ENCODE data around the gene DNASE2. TPM values are rescaled to one million over a fixed set of nuclear protein-coding genes. Genes with fewer than 3 reads are reported as not detected.

DNASE2 gene
- total RNA-seq, 4 donors from 2014 or later, result 24.6 to 34.4 (median 34.4) TPM

- DNase-seq, result peak; percentile 66
- Histone ChIP-seq H3K36me3 (no peaks in the 10 kb centered on the region), H3K4me3 (peak overlapping the region in 1 of 4 donors; percentile 9), H3K9me3 (no peaks in the 10 kb centered on the region), H3K27ac (peak overlapping the region; percentile 74 to 86 (median 76)), H3K27me3 (no peaks in the 10 kb centered on the region), H3K4me1 (peaks cover 12 to 25% (median 15%) of the 10 kb centered on the region in 4 donors)
- in situ Hi-C loops (cut with MboI; ENCODE audit: low pct_ligation_motif_present in 1 of 4, low pct_unique_long_range_greater_than_20kb in 1 of 4, low sequenced_read_pairs in 3 of 4) (no loop called here), intact Hi-C loops (cut with DNase I; ENCODE audit: low total_unique reads) (no loop called here)
- TF ChIP-seq CTCF (IDR thresholded peaks at IDR 0.05), result no peak
- TF ChIP-seq POLR2AphosphoS5 (IDR thresholded peaks at IDR 0.05), result peak; percentile 12 to 56 (median 42)
- WGBS, 2 donors (ENCODE audit: low coverage in 1 of 2), result 30 to 36% methylated on average over 2 to 22 of the region's 22 CpGs
Observed at GRCh38 chr19:12913011-12913561, 31.8 kb upstream of the DNASE2 start.

- intact Hi-C loops (cut with DNase I; ENCODE audit: low total_unique reads), result no loop called here
Observed at GRCh38 chr19:12912571-12912970, 31.3 kb upstream of the DNASE2 start.

GRCh38 chr19:12907166-12907565 is 25.9 kb upstream of the DNASE2 start:
- H3K36me3 ChIP-seq, result no peaks in the 10 kb centered on the region
- DNase-seq, result no peak
- H3K9me3 ChIP-seq, result no peaks in the 10 kb centered on the region
- TF ChIP-seq EP300 (IDR thresholded peaks at IDR 0.05; ENCODE audit: low read depth) (no peak), POLR2A (IDR thresholded peaks at IDR 0.05) (no peak), POLR2AphosphoS5 (IDR thresholded peaks at IDR 0.05) (no peak), CTCF (IDR thresholded peaks at IDR 0.05) (no peak)
- peaks cover 0 to 3% (median 2%) of the 10 kb centered on the region in 4 donors for H3K4me1 ChIP-seq
- no peak overlapping the region for H3K27ac ChIP-seq
- in situ Hi-C loops (cut with MboI; ENCODE audit: low pct_ligation_motif_present in 1 of 4, low pct_unique_long_range_greater_than_20kb in 1 of 4, low sequenced_read_pairs in 3 of 4) (no loop called here), intact Hi-C loops (cut with DNase I; ENCODE audit: low total_unique reads) (no loop called here)
- no peaks in the 10 kb centered on the region for H3K27me3 ChIP-seq
- 72 to 81% methylated on average over 3 to 9 of the region's 9 CpGs for WGBS, 2 donors (ENCODE audit: low coverage in 1 of 2)
- no peak overlapping the region for H3K4me3 ChIP-seq

More at GRCh38 chr19:12912571-12912970, 31.3 kb upstream of the DNASE2 start:
- Histone ChIP-seq H3K4me1 (peaks cover 12 to 25% (median 15%) of the 10 kb centered on the region in 4 donors), H3K27ac (peak overlapping the region; percentile 74 to 86 (median 76)), H3K9me3 (no peaks in the 10 kb centered on the region), H3K4me3 (peak overlapping the region in 1 of 4 donors; percentile 9), H3K27me3 (no peaks in the 10 kb centered on the region), H3K36me3 (no peaks in the 10 kb centered on the region)
- TF ChIP-seq EP300 (IDR thresholded peaks at IDR 0.05; ENCODE audit: low read depth) (no peak), CTCF (IDR thresholded peaks at IDR 0.05) (no peak), POLR2AphosphoS5 (IDR thresholded peaks at IDR 0.05) (no peak)
- in situ Hi-C loops (cut with MboI; ENCODE audit: low pct_ligation_motif_present in 1 of 4, low pct_unique_long_range_greater_than_20kb in 1 of 4, low sequenced_read_pairs in 3 of 4), result no loop called here
- DNase-seq, result no peak
- WGBS, 2 donors (ENCODE audit: low coverage in 1 of 2), result 37 to 47% methylated on average over 3 to 4 of the region's 4 CpGs

- Histone ChIP-seq H3K27me3 (no peaks in the 10 kb centered on the region), H3K27ac (peak overlapping the region in 1 of 4 donors; percentile 38), H3K9me3 (no peaks in the 10 kb centered on the region), H3K4me1 (no peaks in the 10 kb centered on the region), H3K4me3 (no peak overlapping the region), H3K36me3 (no peaks in the 10 kb centered on the region)
- peak; percentile 51 for DNase-seq
- intact Hi-C loops (cut with DNase I; ENCODE audit: low total_unique reads) (no loop called here), in situ Hi-C loops (cut with MboI; ENCODE audit: low pct_ligation_motif_present in 1 of 4, low pct_unique_long_range_greater_than_20kb in 1 of 4, low sequenced_read_pairs in 3 of 4) (no loop called here)
- 79% methylated on average over 10 of the region's 10 CpGs; no CpG with 5 or more reads in 1 of the 2 donors for WGBS, 2 donors (ENCODE audit: low coverage in 1 of 2)
- TF ChIP-seq CTCF (IDR thresholded peaks at IDR 0.05) (no peak), EP300 (IDR thresholded peaks at IDR 0.05; ENCODE audit: low read depth) (no peak), POLR2AphosphoS5 (IDR thresholded peaks at IDR 0.05) (no peak), POLR2A (IDR thresholded peaks at IDR 0.05) (no peak)
Observed at GRCh38 chr19:12899891-12900518, 18.8 kb upstream of the DNASE2 start.

Measured in transverse colon (tissue), 4 donors.